HT-29 (cell line): ENCODE results near the gene TCEA2. TPM values are rescaled to one million over a fixed set of nuclear protein-coding genes. Genes with fewer than 3 reads are reported as not detected.
"Not testable (repeated sequence)": the region's sequence is repeated elsewhere in the genome, so short reads cannot be mapped to it uniquely, and the experiment has no call there.

ENCODE experiments used
- DNase-seq: peaks from one replicate; pipeline ENCODE4 v3.0.0-alpha.2; 2015; ENCODE audit warnings: low spot score
- total RNA-seq: library from RNA; depleted of rRNA; stranded (reverse); fragments of >200 nt; shearing (Covaris generic); gene quantifications from 2 replicates; pipeline ENCODE4 v1.2.3, GENCODE V29; 2014

TCEA2 gene
- total RNA-seq, 1 experiment from 2014 or later = 1.2 TPM

- no peak for DNase-seq
Observed at GRCh38 chr20:64107736-64108457, 44.9 kb downstream of the TCEA2 start.

- no peak for DNase-seq
Observed at GRCh38 chr20:64108731-64109681, 46.0 kb downstream of the TCEA2 start.

- no peak for DNase-seq
Observed at GRCh38 chr20:64109831-64110391, 46.9 kb downstream of the TCEA2 start.

GRCh38 chr20:64110411-64111068, 47.5 kb downstream of the TCEA2 start:
- DNase-seq = no peak

- no peak for DNase-seq
Observed at GRCh38 chr20:64111841-64112641, 49.0 kb downstream of the TCEA2 start.

- no peak for DNase-seq
Observed at GRCh38 chr20:64112691-64113443, 49.9 kb downstream of the TCEA2 start.

- no peak for DNase-seq
Observed at GRCh38 chr20:64113444-64113775, 50.4 kb downstream of the TCEA2 start.

- DNase-seq = no peak
Observed at GRCh38 chr20:64113796-64114355, 50.9 kb downstream of the TCEA2 start.

- DNase-seq = no peak
Observed at GRCh38 chr20:64114356-64114971, 51.5 kb downstream of the TCEA2 start.

- no peak for DNase-seq
Observed at GRCh38 chr20:64115171-64115911, 52.3 kb downstream of the TCEA2 start.

GRCh38 chr20:64116016-64116415, 53.0 kb downstream of the TCEA2 start:
- no peak for DNase-seq

GRCh38 chr20:64116541-64117431, 53.8 kb downstream of the TCEA2 start:
- no peak for DNase-seq

- not testable (repeated sequence) for DNase-seq
Observed at GRCh38 chr20:64117432-64117777, 54.4 kb downstream of the TCEA2 start.

GRCh38 chr20:64119301-64119680, 56.3 kb downstream of the TCEA2 start:
- DNase-seq = no peak

- DNase-seq = no peak
Observed at GRCh38 chr20:64119681-64120341, 56.8 kb downstream of the TCEA2 start.

GRCh38 chr20:64121586-64121985, 58.6 kb downstream of the TCEA2 start:
- DNase-seq = no peak
